Mucosa of stomach (tissue), 1 donor: Measurements from ENCODE around the gene DDX1.
"Not testable (repeated sequence)": the region's sequence is repeated elsewhere in the genome, so short reads cannot be mapped to it uniquely, and the experiment has no call there.

Experiments used
- H3K27me3 ChIP-seq: one replicate; pipeline ENCODE4 v1.7.0; 2013; ENCODE audit warnings: mild to moderate bottlenecking, low read length; ENCODE audit not compliant: control insufficient read depth, insufficient read depth
- H3K36me3 ChIP-seq: one replicate; pipeline ENCODE4 v1.7.0; 2013; ENCODE audit warnings: low read length; ENCODE audit not compliant: control insufficient read depth, insufficient read depth
- H3K4me1 ChIP-seq: one replicate; pipeline ENCODE4 v1.7.0; 2013; ENCODE audit warnings: mild to moderate bottlenecking, low read length; ENCODE audit not compliant: control insufficient read depth, insufficient read depth
- H3K4me3 ChIP-seq: one replicate; pipeline ENCODE4 v1.7.0; 2013; ENCODE audit warnings: low read length
- H3K9ac ChIP-seq: one replicate; pipeline ENCODE4 v1.7.0; 2013; ENCODE audit warnings: mild to moderate bottlenecking, low read length, moderate library complexity
- H3K9me3 ChIP-seq: one replicate; pipeline ENCODE4 v1.7.0; 2013; ENCODE audit warnings: mild to moderate bottlenecking, low read length, moderate library complexity; ENCODE audit not compliant: control insufficient read depth
- donor health status: Pancreatic carcinoma.

The DDX1 gene

GRCh38 chr2:15678346-15678745, 86.7 kb downstream of the DDX1 start:
- Histone ChIP-seq H3K4me3 (no peak overlapping the region), H3K4me1 (peaks cover 11% of the 10 kb centered on the region), H3K9ac (no peak overlapping the region), H3K27me3 (no peaks in the 10 kb centered on the region), H3K36me3 (no peaks in the 10 kb centered on the region), H3K9me3 (no peaks in the 10 kb centered on the region)

- Histone ChIP-seq H3K4me1 (peaks cover 10% of the 10 kb centered on the region), H3K4me3 (no peak overlapping the region), H3K9ac (no peak overlapping the region), H3K27me3 (no peaks in the 10 kb centered on the region), H3K9me3 (no peaks in the 10 kb centered on the region), H3K36me3 (no peaks in the 10 kb centered on the region)
These were observed 87.2 kb downstream of the DDX1 start for GRCh38 chr2:15678909-15679308.

DNA sequence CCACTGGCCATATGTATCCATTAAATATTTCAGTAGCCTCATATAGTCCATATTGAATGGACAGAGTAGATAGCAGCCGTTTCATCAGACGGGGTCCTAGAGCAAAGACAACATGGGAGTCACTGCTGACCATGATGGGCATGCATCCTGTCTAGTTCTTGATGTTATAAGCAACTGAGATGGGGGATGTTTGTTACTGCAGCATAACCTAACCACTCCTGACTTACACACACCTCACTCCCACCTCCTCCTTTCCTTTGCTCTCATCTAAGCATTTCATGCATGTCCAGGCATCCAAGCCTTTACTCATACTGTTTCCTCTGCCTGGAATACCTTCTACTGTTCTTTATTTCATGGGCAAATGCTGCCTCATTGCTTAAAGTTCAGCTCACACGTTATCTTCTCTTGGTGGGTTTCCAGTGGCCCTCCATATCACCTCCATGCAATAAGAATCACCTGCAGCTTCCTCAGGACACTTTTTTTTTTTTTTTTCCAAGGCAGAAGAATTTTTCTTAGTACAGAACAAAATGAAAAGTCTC, 87.8 kb downstream of the DDX1 start:
- no peaks in the 10 kb centered on the region for H3K27me3 ChIP-seq
- H3K9ac ChIP-seq = no peak overlapping the region
- no peaks in the 10 kb centered on the region for H3K9me3 ChIP-seq
- H3K4me3 ChIP-seq = no peak overlapping the region
- H3K36me3 ChIP-seq = no peaks in the 10 kb centered on the region
- H3K4me1 ChIP-seq = peaks cover 5% of the 10 kb centered on the region

GRCh38 chr2:15680132-15680531, 88.5 kb downstream of the DDX1 start:
- not testable (repeated sequence) for H3K27me3 ChIP-seq, H3K4me3 ChIP-seq, H3K4me1 ChIP-seq, H3K36me3 ChIP-seq, H3K9ac ChIP-seq, H3K9me3 ChIP-seq
